ENCODE data around the gene CHCHD6. TPM values are rescaled to one million over a fixed set of nuclear protein-coding genes. Genes with fewer than 3 reads are reported as not detected.
A peak's percentile ranks its signal among the peaks of the same experiment; 100 is the strongest.

Gene CHCHD6
- total RNA-seq, 2 experiments from 2014 or later: 5.4 to 7.4 TPM

DNA sequence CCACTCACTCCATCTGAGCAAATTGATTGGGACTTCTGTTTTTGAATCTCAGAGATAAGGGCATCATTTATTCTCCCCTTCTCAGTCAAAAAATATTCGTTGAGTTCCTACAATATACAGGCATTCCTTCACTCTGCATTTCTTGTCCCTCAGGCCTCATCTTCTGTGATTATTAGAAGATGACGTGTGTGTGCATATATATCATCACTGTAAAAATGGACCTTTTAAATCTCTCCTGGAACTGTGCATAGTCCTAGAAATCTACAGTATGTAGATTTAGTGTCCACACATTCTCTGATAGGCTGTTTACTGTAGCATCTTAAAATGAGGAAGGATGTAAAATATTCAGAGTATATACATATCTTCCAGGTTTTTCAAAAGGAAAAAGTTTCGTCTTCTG, 235.7 kb downstream of the CHCHD6 start:
- no peaks in the 10 kb centered on the region for H3K9me3 Mint-ChIP-seq
- ChIA-PET CTCF (no interaction called here), POLR2A (no interaction called here)
- no peaks in the 10 kb centered on the region for H3K36me3 Mint-ChIP-seq (ENCODE audit: low read depth)
- no peak overlapping the region for H3K27ac Mint-ChIP-seq
- H3K4me3 Mint-ChIP-seq: no peak overlapping the region
- peaks cover 5% of the 10 kb centered on the region for H3K4me1 Mint-ChIP-seq
- DNase-seq: no peak
- H3K27me3 Mint-ChIP-seq: no peaks in the 10 kb centered on the region

DNA sequence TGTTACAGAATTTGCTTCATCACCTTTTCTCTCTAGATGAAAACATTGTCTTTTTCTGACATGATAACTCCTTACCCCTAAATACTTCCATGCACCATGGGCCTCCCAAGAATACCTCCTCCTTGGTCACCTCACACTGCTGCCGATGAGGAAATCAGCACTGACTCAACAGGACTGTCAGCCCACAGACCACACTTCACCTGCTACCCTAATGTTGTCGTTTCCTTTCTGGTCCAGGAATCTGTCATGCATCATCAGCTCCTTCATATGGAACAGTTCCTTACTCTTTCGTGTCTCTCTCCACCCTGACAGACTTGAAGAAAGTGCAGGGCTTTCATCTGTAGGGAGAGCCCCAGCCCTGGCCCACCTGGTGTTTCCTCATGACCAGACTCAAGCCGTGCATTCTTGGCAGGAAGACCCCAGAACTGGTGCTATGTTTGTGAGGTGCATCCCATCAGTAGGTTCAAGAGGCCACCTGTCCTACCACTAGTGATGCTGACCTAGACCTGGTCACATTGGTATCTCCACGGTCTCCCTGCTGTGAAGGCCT, 237.8 kb downstream of the CHCHD6 start:
- no peak for DNase-seq
- no peaks in the 10 kb centered on the region for H3K9me3 Mint-ChIP-seq
- no peak overlapping the region for H3K27ac Mint-ChIP-seq
- H3K4me1 Mint-ChIP-seq: no peaks in the 10 kb centered on the region
- CTCF ChIA-PET: no interaction called here
- H3K4me3 Mint-ChIP-seq: no peak overlapping the region
- no peaks in the 10 kb centered on the region for H3K36me3 Mint-ChIP-seq (ENCODE audit: low read depth)
- no peaks in the 10 kb centered on the region for H3K27me3 Mint-ChIP-seq
- POLR2A ChIA-PET: no interaction called here

GRCh38 chr3:126944089-126944965, 240.3 kb downstream of the CHCHD6 start:
- H3K4me1 Mint-ChIP-seq: peaks cover 7% of the 10 kb centered on the region
- CTCF ChIA-PET: interaction anchor here (0.6 to 1.2 kb wide), 2 partner anchors 19 to 38 kb away, joined by 3 to 4 read pairs; partner anchors contain the start of gene PLXNA1
- peak overlapping the region; percentile 32 for H3K27ac Mint-ChIP-seq
- H3K9me3 Mint-ChIP-seq: no peaks in the 10 kb centered on the region
- POLR2A ChIA-PET: no interaction called here
- no peak overlapping the region for H3K4me3 Mint-ChIP-seq
- no peak for DNase-seq
- no peaks in the 10 kb centered on the region for H3K27me3 Mint-ChIP-seq
- H3K36me3 Mint-ChIP-seq (ENCODE audit: low read depth): no peaks in the 10 kb centered on the region

DNA sequence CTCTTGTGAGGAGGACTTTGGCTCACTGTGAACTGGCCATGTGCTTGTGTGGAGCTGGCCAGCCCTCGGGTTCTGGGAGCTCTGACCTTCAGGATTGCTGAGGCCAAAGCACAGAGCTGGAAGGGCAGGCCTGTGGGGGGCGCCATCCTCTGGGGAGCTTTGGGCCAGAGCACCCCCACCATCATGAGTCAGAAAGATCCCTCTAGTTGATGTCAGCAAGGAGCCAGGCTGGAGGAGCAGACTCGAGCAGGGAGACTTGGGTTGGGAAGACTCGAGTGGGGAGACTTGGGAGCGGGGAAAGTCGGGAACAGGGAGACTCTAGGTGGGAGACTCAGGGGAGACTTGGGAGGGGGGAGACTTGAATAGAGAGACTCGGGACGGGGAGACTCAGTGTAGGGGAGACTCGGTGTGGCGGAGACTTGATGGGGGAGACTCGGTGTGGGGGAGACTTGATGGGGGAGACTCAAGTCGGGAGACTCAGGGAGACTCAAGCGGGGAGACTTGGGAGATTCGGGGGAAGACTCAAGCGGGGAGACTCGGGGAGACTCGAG, 241.2 kb downstream of the CHCHD6 start:
- Mint-ChIP-seq H3K27ac (no peak overlapping the region), H3K36me3 (ENCODE audit: low read depth) (no peaks in the 10 kb centered on the region), H3K9me3 (no peaks in the 10 kb centered on the region), H3K4me3 (no peak overlapping the region), H3K4me1 (peaks cover 7% of the 10 kb centered on the region), H3K27me3 (no peaks in the 10 kb centered on the region)
- ChIA-PET POLR2A (no interaction called here), CTCF (no interaction called here)
- no peak for DNase-seq

DNA sequence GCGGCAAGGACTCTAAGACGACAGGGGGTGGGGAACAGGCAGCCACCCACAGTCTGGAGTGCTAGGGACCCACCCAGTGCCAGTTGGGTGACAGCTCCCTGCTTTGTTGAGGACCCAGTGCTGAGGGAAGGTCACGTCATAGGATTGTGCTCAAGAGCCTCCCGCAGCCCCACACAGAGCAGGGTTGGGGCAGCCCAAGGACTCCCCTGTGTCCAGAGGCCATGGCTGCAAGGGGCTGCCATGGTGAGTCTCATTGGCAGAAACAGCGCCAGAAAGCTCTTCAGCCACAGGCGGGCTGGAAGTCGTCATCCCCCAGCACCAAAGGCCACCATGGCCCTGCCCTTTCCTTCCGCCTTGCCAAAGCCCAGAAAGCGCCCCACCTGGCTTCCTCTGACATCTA, 241.9 kb downstream of the CHCHD6 start:
- no peak overlapping the region for H3K4me3 Mint-ChIP-seq
- H3K27ac Mint-ChIP-seq: no peak overlapping the region
- peaks cover 7% of the 10 kb centered on the region for H3K4me1 Mint-ChIP-seq
- no peaks in the 10 kb centered on the region for H3K9me3 Mint-ChIP-seq
- DNase-seq: no peak
- H3K36me3 Mint-ChIP-seq (ENCODE audit: low read depth): no peaks in the 10 kb centered on the region
- ChIA-PET CTCF (interaction anchor here (1.1 kb wide), 1 partner anchor 24 kb away, joined by 4 read pairs; no protein-coding TSS in a partner anchor), POLR2A (no interaction called here)
- no peaks in the 10 kb centered on the region for H3K27me3 Mint-ChIP-seq

DNA sequence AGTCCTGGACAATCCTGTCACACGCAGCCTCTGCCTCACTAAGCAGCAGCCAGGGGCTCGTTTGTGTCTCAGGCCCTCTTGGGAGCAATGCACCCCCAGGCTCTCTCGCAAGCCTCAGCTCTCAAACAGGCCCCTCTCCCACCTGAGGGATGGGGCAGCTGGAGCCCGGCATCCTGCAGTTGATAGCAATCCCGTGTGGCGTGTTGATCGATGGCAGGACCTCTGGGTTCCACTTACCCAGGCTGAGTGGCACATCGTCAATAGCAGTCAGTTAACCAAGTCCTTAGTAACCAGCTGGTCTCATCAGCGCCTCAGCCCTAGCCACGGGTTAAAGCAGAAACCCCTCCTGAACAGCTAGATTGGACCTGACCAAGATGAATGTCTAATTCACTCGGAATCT, 242.4 kb downstream of the CHCHD6 start:
- no peaks in the 10 kb centered on the region for H3K27me3 Mint-ChIP-seq
- H3K4me3 Mint-ChIP-seq: no peak overlapping the region
- no peaks in the 10 kb centered on the region for H3K9me3 Mint-ChIP-seq
- no peaks in the 10 kb centered on the region for H3K36me3 Mint-ChIP-seq (ENCODE audit: low read depth)
- H3K27ac Mint-ChIP-seq: no peak overlapping the region
- POLR2A ChIA-PET: no interaction called here
- H3K4me1 Mint-ChIP-seq: peaks cover 7% of the 10 kb centered on the region
- CTCF ChIA-PET: interaction anchor here (1.0 to 1.1 kb wide), 2 partner anchors 9 to 25 kb away, joined by 3 to 4 read pairs; no protein-coding TSS in a partner anchor
- DNase-seq: no peak

DNA sequence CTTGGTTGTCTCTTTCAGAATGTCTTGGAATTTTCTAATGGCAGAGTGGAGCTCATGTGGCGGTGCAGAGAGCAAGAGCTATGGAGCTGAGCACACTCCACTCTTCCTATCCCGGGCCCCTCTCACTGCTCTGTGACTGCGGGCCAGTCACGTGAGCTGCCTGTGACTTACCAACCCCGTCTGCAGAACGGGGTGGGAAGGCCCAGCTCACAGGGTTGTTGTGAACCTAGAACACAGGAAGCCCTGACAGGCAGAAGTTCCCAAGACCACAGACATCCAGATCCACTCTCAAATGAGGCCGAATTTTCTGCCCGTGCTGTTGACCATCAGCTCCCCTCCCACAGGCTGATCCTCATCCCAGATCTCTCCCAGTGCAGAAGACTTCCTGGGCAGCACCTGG, 243.4 kb downstream of the CHCHD6 start:
- Mint-ChIP-seq H3K4me1 (peaks cover 7% of the 10 kb centered on the region), H3K27me3 (no peaks in the 10 kb centered on the region), H3K36me3 (ENCODE audit: low read depth) (no peaks in the 10 kb centered on the region), H3K9me3 (no peaks in the 10 kb centered on the region), H3K27ac (no peak overlapping the region), H3K4me3 (no peak overlapping the region)
- no peak for DNase-seq
- CTCF ChIA-PET: interaction anchor here (1.0 kb wide), 1 partner anchor 8 kb away, joined by 3 read pairs; no protein-coding TSS in a partner anchor
- POLR2A ChIA-PET: no interaction called here

DNA sequence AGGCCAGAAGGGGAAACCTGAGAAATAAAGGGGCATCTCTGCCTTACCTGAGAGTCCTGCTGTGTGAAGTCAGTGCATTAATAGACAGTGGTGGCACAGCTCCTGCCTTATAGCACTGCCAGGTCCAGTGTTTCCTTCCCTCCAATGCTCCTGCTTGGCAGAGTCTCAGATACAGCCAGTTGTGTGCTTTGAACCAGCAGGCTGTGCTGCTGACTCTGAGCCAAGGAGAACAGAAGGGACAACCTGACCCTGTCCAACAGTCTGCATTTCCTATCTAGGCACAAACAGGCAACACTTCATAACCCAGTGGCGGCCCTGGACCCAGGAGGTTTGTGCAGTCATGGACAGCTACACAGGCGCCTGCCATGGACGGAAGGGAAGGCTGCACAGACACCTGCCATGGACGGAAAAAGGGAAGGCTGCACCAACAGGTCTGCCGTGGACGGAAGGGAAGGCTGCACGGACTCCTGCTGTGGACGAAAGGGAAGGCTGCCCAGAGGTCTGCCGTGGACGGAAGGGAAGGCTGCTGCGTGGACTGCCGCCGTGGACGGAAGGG, 245.0 kb downstream of the CHCHD6 start:
- peaks cover 7% of the 10 kb centered on the region for H3K4me1 Mint-ChIP-seq
- H3K9me3 Mint-ChIP-seq: no peaks in the 10 kb centered on the region
- ChIA-PET CTCF (interaction anchor here (1.5 kb wide), 2 partner anchors 18 to 33 kb away, joined by 4 read pairs; partner anchors contain the start of gene PLXNA1), POLR2A (no interaction called here)
- no peak for DNase-seq
- H3K27ac Mint-ChIP-seq: no peak overlapping the region
- no peak overlapping the region for H3K4me3 Mint-ChIP-seq
- H3K27me3 Mint-ChIP-seq: no peaks in the 10 kb centered on the region
- no peaks in the 10 kb centered on the region for H3K36me3 Mint-ChIP-seq (ENCODE audit: low read depth)

DNA sequence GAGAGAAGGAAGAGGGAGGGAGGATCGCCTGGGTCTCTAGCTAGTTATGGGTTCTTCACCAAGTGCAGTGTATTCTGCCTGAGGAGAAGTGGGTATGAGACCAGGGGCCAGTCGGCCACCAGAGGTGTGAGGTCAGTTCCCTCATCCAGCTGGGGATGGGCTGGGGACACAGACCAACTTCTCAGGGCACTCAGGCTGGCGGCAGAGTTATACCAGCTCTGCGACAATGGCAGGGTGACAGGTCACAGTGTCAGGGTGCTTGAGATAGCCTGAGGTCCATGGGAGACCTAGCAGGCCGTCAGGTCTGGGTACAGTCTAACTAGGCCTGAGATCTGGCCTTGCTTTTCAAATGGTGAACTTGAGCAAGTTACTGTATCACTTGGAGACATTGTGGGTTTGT, 247.5 kb downstream of the CHCHD6 start:
- H3K27ac Mint-ChIP-seq: no peak overlapping the region
- H3K4me3 Mint-ChIP-seq: no peak overlapping the region
- peaks cover 7% of the 10 kb centered on the region for H3K4me1 Mint-ChIP-seq
- no peaks in the 10 kb centered on the region for H3K9me3 Mint-ChIP-seq
- POLR2A ChIA-PET: no interaction called here
- no peaks in the 10 kb centered on the region for H3K36me3 Mint-ChIP-seq (ENCODE audit: low read depth)
- CTCF ChIA-PET: interaction anchor here (1.4 to 1.5 kb wide), 3 partner anchors 10 to 31 kb away, joined by 3 to 5 read pairs (median 4); partner anchors contain the start of gene PLXNA1
- H3K27me3 Mint-ChIP-seq: no peaks in the 10 kb centered on the region
- no peak for DNase-seq

DNA sequence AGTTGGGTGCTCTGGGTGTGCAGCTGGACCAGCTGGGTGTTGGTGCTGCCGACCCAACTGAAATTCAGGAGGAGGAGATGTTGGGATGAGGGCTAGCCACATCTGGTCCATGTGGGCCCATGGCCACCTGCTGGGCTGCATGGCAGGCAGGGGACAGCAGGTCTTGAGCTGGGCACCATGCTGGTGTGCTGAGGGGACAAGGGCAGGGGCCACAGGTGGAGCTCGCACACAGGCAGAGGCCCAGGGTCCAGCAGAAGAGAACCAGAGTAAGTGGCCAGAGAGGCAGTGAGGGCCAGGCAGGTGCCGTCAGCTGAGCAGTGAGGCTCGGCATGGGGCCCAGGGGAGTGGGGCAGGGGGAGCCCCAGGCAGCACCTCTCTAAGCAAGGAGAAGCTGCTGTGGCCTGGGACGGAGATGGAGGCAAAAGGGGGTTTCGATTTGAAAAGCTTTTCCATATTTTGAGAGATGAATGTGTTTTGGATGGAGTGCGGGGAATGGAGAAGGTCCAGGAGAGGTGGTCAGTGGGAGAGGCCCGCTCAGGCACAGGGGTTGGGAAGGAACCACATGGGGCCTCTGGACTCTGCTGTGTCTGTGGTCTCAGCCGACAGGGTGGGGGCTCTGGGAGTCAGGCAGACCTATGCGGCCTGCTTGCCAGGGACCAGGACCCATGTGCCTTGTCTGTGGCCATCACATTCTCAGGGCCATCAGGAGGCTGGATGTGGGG, 248.4 kb downstream of the CHCHD6 start:
- H3K4me1 Mint-ChIP-seq: peaks cover 4% of the 10 kb centered on the region
- POLR2A ChIA-PET: no interaction called here

DNA sequence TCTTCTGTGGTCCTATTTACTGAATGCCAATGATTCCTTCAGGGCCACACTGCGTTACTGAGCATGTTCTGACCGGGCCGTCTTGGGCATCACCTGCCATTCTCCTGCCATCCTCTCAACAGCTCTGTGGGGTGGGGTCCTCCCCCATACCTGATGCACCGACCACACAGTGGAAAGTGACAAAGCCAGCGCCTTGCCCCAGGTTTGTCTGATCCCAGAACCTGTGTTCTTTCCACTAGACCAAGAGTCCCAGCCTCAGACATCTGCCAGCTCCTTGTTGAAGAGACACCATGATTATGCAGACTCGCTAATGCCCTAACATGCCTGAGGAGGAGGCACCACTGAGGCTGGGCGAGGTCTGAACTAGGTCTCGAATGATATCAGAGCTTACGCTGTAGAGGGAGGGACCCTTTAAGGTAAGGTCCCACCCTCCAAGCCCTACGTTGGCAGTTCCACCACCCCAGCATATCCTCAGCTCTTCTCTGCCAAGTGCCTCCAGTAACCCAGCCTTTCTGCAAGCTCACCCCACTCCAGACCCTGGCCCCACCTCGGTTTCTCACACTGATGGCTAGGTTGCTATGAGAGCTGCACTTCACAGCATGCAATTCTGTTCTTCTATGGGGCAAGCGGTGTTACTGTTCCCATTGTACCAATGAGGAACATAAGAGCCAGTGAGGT, 249.1 kb downstream of the CHCHD6 start:
- no peak overlapping the region for H3K4me3 Mint-ChIP-seq
- POLR2A ChIA-PET: no interaction called here
- no peaks in the 10 kb centered on the region for H3K36me3 Mint-ChIP-seq (ENCODE audit: low read depth)
- H3K27ac Mint-ChIP-seq: no peak overlapping the region
- no peaks in the 10 kb centered on the region for H3K9me3 Mint-ChIP-seq
- H3K27me3 Mint-ChIP-seq: no peaks in the 10 kb centered on the region
- CTCF ChIA-PET: interaction anchor here (1.0 to 1.4 kb wide), 2 partner anchors 8 to 29 kb away, joined by 3 read pairs; partner anchors contain the start of gene PLXNA1
- DNase-seq: no peak
- H3K4me1 Mint-ChIP-seq: peaks cover 1% of the 10 kb centered on the region

More for the DNA sequence above, 248.4 kb downstream of the CHCHD6 start:
- Mint-ChIP-seq H3K27me3 (no peaks in the 10 kb centered on the region), H3K9me3 (no peaks in the 10 kb centered on the region), H3K27ac (no peak overlapping the region), H3K4me3 (no peak overlapping the region), H3K36me3 (ENCODE audit: low read depth) (no peaks in the 10 kb centered on the region)
- no peak for DNase-seq
- CTCF ChIA-PET: interaction anchor here (1.0 to 1.4 kb wide), 3 partner anchors 9 to 30 kb away, joined by 3 to 4 read pairs (median 3); partner anchors contain the start of gene PLXNA1

Data from activated CD4-positive, alpha-beta T cell treated with anti-CD3 and anti-CD28 coated beads, Interleukin-2, amount 10 ng/mL, durations not matched to agents 7 days and 5 days (primary cell).